Measurements from ENCODE around the gene SLC18B1.
A peak's percentile ranks its signal among the peaks of the same experiment; 100 is the strongest.

Gene SLC18B1

DNA sequence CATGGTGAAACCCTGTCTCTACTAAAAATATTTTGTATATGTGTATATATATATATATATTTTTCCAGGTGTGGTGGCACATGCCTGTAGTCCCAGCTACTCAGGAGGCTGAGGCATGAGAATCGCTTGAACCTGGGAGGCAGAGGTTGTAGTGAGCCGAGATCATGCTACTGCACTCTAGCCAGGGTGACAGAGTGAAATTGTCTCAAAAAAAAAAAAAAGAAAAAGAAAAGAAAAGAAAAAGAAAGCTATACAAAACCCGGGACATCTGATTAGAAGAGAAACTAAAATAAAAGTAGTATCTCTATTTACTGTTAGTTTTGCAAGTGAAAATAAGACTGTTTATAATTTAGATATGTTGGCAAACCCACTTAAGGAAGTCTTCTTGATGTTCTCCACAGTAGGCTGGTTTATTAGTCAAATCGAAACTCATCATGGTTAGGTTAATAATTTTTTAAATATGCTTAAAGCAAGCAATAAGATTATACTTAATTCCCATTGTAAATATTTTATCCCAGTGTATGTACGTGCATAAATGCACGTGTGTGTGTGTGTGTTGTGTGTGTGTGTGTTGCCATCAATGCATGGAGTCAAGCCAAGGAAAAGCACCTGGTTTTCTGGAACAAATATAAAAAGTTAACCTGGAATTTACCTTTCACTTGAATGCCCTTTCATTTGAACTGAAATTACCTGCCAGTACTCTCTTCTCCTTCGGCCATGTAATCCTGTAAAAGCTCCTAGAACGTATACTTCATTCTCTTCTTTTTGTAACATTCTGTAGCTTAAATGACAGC, 47.8 kb downstream of the SLC18B1 start:
- peak; percentile 88 for FAIRE-seq
- DNase-seq (ENCODE audit: extremely low spot score, insufficient read length, low read depth): no peak

DNA sequence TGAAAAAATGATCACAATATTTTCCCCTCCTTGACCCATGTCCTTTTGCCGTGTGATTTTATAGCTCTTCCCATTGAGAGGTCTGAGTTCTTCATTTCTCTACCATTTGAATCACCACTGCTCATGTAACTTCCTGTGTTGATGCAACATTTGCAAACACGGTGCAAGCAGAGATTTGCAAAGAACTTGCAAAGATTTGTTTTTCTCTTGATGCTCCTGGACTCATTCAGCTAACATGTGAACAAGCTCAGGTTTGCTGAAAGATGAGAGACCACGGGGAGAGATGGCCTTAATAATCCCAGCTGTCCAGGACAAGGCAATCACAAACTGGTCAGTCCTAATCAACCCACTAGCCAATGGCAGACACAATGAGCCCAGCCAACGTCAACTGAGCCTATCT, 49.3 kb downstream of the SLC18B1 start:
- FAIRE-seq (peak; percentile 26), DNase-seq (ENCODE audit: extremely low spot score, insufficient read length, low read depth) (no peak)

DNA sequence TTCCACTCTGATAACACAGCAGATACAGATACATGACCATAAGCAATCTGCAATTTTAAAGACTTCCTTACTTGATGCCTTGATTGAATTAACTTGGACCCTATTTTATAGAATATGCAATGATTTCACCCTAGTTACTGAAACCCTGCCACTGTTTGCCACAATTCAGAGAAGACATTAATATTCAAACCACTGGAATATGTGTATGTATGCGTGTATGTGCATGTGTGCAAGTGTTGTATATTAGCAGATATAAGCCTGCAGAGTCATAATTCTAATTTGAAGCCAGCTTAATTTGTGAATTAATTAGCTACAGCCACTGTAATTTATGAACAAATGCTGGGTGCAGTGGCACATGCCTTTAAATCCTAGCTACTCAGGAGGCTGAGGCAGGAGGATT, 50.0 kb downstream of the SLC18B1 start:
- FAIRE-seq (no peak), DNase-seq (ENCODE audit: extremely low spot score, insufficient read length, low read depth) (no peak)

DNA sequence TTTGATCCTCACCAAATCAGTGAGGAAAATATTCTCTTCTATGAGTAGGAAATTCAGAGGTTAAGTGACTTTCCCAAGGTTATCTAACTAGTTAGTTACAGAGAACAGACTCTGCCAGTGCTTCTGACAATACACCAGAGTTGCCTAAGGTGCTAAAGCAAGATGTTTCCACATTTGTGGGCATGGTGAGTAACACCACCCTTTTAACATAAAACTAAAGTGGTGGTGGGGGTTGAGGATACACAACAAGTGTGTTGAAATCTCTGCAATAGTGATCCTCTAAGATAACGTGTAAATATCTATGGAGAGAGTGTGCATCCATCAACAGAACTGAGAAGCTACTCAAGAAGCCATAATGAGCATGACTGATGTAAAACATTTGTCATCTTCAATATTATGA, 52.4 kb downstream of the SLC18B1 start:
- no peak for DNase-seq (ENCODE audit: extremely low spot score, insufficient read length, low read depth)
- FAIRE-seq: no peak

DNA sequence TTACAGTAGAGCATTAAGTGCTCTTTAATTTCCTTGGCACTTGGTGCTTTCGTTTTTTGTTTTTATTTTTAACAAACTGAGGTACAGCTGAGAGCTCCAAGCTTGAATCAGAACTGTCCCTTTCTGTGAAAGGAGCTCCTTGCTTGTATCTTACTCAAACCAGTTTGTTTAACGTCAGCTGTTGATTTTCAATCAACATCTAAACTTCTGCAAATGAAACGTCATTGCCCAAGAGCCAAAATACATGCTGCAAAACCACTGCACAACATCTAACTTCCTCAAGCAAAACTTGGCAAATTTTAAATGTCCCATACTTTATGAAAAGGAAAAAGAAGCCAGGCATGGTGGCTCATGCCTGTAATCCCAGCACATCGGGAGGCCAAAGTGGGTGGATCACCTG, 55.9 kb downstream of the SLC18B1 start:
- no peak for FAIRE-seq
- no peak for DNase-seq (ENCODE audit: extremely low spot score, insufficient read length, low read depth)

DNA sequence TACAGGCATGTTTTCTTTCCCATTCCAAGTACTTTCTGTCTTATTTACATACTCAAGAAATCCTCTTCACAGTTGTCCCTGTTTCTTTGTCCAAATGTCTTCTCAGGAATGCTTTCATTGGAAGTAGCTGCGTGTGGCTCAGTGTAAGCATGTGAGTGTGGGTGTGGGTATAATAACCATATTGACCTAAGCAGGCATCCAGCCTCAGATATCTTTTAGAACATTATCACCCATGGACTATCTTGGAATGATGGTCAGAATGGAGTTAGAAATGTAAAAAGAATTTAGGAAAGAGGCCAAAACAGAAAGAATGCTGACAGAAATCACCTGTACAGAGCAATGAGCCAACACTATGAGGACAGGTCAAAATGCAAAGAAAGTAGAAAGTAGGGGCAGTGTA, 57.2 kb downstream of the SLC18B1 start:
- no peak for DNase-seq (ENCODE audit: extremely low spot score, insufficient read length, low read depth)
- no peak for FAIRE-seq

DNA sequence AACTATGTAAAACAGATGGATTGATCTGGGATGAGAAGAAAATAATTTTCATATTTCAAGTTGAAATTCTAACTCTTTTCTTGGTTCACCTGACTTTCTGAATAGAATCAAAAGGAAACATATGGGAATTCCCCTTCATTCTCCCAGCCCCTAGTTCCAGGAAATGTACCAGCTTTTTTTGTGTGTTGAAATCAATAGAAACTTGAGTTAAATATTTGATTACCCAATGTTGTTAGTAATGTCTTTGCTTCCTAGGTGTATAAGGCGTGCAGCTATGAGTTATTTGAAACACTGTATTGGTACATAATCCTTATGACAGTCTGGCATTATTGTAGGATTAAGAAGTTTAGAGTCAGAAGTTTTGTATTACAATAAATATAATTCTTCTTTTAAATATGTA, 62.2 kb downstream of the SLC18B1 start:
- peak; percentile 33 for FAIRE-seq
- no peak for DNase-seq (ENCODE audit: extremely low spot score, insufficient read length, low read depth)

DNA sequence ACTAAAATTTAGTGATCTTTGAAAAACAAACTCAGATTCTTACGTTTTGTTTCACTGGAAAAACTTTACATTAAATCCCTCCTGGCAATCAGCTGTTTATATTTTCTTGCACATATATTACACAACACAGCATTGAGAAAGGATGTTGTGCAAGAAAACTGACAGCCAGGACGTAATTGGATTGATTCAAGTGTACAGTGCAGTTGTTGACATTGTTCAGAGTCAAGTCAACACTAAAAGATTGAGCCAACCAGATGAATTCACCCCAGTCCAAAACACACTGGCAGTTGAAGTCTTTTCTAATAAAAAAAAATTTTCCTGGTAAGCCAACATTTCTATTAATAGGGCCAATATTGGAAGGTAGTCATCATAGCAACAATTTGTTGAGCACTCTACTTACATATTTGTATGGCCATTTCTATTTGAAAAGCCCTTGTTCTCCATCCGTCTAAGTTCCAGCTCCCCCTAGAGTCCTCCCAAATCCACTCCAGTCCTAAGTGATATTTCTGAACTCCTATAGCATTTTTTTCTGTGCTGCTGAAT, 63.7 kb downstream of the SLC18B1 start:
- no peak for FAIRE-seq
- DNase-seq (ENCODE audit: extremely low spot score, insufficient read length, low read depth): no peak

DNA sequence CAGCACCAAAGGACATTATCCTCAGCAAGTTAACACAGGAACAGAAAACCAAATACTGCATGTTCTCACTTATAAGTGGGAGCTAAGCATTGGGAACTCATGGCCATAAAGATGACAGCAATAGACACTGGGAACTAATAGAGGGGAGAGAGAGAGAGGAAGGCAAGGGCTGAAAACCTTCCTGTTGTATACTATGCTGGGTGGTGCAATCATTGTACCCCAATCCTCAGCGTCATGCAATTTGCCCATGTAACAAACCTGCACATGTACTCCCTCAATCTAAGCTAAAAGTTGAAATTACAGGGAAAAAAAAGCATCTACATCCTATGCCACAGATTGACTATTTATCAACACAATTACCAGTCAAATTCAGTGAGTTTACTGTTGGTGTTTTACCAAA, 64.6 kb downstream of the SLC18B1 start:
- FAIRE-seq: no peak

DNA sequence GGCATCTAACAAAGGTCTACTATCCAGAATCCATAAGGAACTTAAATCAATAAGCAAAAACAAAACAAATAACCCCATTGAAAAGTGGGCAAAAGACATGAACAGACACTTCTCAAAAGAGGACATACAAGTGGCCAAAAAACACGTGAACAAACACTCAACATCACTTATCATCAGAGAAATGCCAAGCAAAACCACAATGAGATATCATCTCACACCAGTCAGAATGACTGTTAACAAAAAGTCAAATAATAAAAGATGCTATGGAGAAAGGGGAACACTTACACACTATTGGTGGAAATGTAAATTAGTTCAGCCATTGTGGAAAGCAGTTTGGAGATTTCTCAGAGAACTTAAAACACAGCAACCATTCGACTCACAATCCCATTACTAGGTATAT, 65.2 kb downstream of the SLC18B1 start:
- FAIRE-seq (no peak), DNase-seq (ENCODE audit: extremely low spot score, insufficient read length, low read depth) (no peak)

More for the DNA sequence above, 64.6 kb downstream of the SLC18B1 start:
- no peak for DNase-seq (ENCODE audit: extremely low spot score, insufficient read length, low read depth)

DNA sequence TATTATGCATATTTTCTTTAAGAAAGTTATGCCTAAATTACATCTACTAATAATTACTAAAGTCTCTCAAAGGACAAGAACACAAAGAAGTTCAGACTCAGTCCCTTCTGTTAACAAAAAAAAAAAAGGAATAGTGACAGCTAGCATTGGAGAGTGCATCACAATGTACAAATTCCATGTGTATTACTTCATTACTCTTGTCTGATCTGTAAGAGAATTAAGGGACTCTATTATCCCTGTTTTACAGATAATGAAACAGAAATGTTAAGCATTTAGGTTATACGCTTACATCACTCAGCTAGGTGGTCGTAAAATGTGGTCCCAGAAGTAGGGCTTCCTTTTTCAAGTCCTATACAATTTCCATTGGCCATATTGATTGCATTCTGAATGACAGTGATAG, 67.4 kb downstream of the SLC18B1 start:
- DNase-seq (ENCODE audit: extremely low spot score, insufficient read length, low read depth): no peak
- no peak for FAIRE-seq

DNA sequence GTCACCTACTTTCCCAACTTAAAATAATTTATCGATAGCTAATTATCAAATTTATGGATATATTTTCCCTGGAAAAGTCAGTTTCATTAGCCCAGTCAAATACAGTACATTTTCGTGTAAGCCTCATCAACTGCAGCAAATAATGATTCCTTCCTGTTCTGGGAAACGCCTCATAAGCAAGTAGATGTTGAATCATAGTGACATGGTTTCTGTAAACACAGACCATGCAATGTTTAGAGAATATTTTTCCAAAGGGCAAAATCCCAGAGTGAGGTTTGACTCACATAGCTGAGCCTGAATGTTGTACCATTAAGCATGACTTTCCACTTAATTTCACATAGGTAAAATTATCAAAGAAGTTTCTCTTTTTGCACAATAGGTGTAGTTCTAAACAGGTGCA, 67.9 kb downstream of the SLC18B1 start:
- DNase-seq (ENCODE audit: extremely low spot score, insufficient read length, low read depth): no peak
- no peak for FAIRE-seq

DNA sequence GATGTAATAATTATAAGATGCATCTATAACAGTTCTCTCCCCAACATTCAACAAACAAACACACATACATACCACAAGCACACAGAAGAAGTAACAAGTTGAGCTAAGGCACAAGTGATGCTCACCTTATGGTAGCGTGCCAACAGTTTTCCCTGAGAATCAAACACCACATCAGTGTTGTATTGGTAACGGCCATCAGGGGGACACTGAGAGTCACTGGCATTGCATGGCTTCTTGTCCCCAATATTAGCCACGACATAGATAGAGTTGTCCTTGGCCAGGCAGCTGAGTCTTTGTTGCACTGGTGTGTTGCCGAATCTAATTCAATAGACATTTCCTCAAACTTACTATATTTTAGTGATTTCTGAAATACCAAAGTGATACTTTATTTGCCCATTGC, 69.8 kb downstream of the SLC18B1 start:
- no peak for DNase-seq (ENCODE audit: extremely low spot score, insufficient read length, low read depth)
- FAIRE-seq: no peak

DNA sequence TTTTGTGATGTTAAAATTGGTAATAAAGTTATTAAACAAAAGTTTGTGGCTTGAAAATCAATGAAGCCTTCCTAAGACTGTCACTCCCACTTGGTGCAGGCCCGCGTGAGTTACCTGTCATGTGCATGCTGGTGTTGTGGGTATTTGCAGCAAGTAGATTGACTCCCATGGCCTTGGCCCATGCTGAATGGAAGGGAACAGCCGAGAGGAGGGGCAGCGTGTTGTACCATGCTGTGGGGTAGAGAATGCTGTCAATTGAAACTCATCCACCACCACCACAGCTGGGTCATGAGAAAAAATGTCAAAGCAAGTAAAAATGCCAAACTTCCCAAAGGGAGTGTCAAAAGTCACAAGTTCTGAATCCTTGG, 71.8 kb downstream of the SLC18B1 start:
- FAIRE-seq (peak; percentile 59), DNase-seq (ENCODE audit: extremely low spot score, insufficient read length, low read depth) (no peak)

DNA sequence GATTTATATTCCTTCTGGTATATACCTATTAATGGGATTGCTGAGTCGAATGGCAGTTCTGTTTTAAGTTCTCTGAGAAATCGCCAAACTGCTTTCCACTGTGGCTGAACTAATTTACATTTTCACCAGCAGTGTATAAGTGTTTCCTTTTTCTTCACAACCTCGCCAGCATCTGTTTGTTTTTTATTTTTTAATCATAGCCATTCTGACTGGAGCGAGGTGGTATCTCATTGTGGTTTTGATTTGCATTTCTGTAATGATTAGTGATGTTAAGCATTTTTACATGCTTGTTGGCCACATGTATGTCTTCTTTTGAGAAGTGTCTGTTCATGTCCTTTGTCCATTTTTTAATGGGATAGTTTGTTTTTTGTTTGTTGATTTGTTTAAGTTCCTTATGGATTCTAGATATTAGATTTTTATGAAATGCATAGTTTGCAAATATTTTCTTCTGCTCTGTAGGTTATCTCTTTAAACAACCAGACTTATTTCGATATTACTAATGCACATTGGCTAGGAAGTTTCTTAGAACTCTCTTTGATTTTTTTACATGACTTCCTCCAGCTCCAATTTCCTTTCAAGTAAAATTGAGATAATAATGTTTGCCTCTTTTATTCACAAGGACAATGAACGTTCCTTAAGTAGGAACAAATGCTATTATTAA, 72.4 kb downstream of the SLC18B1 start:
- FAIRE-seq (peak; percentile 89), DNase-seq (ENCODE audit: extremely low spot score, insufficient read length, low read depth) (no peak)

DNA sequence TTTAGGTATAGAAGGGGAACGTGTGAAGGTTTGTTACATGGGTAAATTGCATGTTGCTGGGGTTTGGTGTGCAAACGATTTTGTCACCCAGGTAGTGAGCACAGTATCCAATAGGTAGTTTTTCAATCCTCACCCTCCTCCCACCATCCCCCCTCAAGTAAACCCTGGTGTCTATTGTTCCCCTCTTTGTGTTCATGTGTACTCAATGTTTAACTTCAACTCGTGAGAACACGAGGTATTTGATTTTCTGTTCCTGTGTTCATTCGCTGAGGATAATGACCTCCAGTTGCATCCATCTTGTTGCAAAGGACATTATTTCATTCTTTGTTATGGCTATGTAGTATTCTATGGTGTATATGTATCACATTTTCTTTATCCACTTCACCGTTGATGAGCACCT, 73.0 kb downstream of the SLC18B1 start:
- no peak for DNase-seq (ENCODE audit: extremely low spot score, insufficient read length, low read depth)
- no peak for FAIRE-seq

DNA sequence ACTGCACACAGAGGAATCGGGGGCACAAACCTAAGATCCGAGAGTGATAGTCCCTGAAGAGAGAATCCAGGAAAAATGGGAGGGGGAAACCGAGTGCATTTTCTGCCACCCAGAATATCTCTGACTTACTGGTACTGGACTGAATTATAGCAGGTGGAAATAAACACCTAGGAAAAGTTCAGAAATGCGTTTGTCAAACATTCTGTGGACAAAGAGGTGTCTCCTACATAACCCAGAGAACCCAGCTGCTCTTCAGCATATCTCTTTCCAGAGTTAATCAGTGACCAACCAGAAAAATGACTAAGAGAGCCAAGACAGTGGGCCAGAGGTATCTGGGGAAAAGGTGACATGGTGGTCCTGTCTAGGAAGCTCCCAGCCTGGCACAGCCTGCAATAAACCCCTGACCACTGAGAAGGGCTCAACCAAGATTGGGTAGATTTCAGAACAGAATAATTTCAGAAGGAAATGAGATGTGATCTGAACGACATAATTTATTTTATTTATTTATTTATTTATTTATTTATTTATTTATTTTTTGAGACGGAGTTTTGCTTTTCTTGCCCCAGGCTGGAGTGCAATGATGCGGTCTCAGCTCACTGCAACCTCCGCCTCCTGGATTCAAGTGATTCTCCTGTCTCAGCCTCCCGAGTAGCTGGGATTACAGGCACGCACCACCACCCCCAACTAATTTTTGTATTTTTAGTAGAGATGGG, 78.5 kb downstream of the SLC18B1 start:
- no peak for FAIRE-seq
- DNase-seq (ENCODE audit: extremely low spot score, insufficient read length, low read depth): no peak
